Testis (tissue), 3 donors: ENCODE measurements around the gene TRMT2A. TPM values are rescaled to one million over a fixed set of nuclear protein-coding genes. Genes with fewer than 3 reads are reported as not detected.
"Not testable (repeated sequence)": the region's sequence is repeated elsewhere in the genome, so short reads cannot be mapped to it uniquely, and the experiment has no call there.

Experiments used
- DNase-seq: peaks from one replicate; pipeline ENCODE4 v3.0.0-alpha.2; 2019
- H3K27ac ChIP-seq, 2 donors: fragments of 200-600 bp; sonication (generic); one replicate each; pipeline ENCODE4 v1.5.1; 2019
- H3K27me3 ChIP-seq: fragments of 200-600 bp; sonication (generic); one replicate; pipeline ENCODE4 v1.5.1; 2019
- H3K36me3 ChIP-seq: fragments of 200-600 bp; sonication (generic); one replicate; pipeline ENCODE4 v1.5.1; 2017; ENCODE audit warnings: low read depth; ENCODE audit errors: missing control alignments
- H3K4me1 ChIP-seq: fragments of 200-600 bp; sonication (generic); one replicate; pipeline ENCODE4 v1.5.1; 2019
- H3K4me3 ChIP-seq, 2 donors: fragments of 200-600 bp; sonication (generic); one replicate each; pipeline ENCODE4 v1.5.1; 2017 to 2019
- H3K9me3 ChIP-seq: fragments of 200-600 bp; sonication (generic); one replicate; pipeline ENCODE4 v1.5.1; 2017
- POLR2A ChIP-seq: fragments of 450-650 bp; IDR thresholded peaks from one replicate; pipeline ENCODE4 v1.6.1; 2017; ENCODE audit warnings: antibody characterized with exemption, mild to moderate bottlenecking, moderate library complexity
- WGBS, 2 donors: methylation state at CpG; one replicate each; pipeline ENCODE4 v1.1.5; 2018; 5-methylcytosine and 5-hydroxymethylcytosine counted together
- intact Hi-C: fragments of 100-400 bp; cut with DNase I; formaldehyde crosslinking; loops from one replicate; pipeline ENCODE4 v1.15.1; 2023; ENCODE audit warnings: low total_unique reads
- polyA plus RNA-seq: library from polyadenylated mRNA; stranded (reverse); fragments of 350-450 nt; fragmentation: Illumina TruSeq; extraction: RNeasy Lipid Tissue Mini Kit (QIAGEN cat#74804); gene quantifications from one replicate; pipeline ENCODE4 v1.2.3, GENCODE V29; 2014; ENCODE audit warnings: low read depth, low replicate concordance; ENCODE audit not compliant: insufficient read depth
- total RNA-seq, 2 donors: library from RNA; depleted of rRNA; stranded (reverse); fragments of >200 nt; gene quantifications; one replicate each; pipeline ENCODE4 v1.2.3, GENCODE V29; 2016
- TF ChIP-seq, protein P1 (sequence below), 3 experiments: fragments of 450-650 bp in 2 of 3; fragments of 200-600 bp in 1 of 3; sonication (generic) in 1 of 3; IDR thresholded peaks; one replicate each; pipeline ENCODE4 v1.5.1; 2016 to 2019; ENCODE audit warnings: antibody characterized with exemption in 3 of 3, mild to moderate bottlenecking in 2 of 3, moderate library complexity in 1 of 3

TRMT2A gene
- total and polyA plus RNA-seq, 3 donors from 2014 or later = 82.7 to 122 (median 97.2) TPM

DNA sequence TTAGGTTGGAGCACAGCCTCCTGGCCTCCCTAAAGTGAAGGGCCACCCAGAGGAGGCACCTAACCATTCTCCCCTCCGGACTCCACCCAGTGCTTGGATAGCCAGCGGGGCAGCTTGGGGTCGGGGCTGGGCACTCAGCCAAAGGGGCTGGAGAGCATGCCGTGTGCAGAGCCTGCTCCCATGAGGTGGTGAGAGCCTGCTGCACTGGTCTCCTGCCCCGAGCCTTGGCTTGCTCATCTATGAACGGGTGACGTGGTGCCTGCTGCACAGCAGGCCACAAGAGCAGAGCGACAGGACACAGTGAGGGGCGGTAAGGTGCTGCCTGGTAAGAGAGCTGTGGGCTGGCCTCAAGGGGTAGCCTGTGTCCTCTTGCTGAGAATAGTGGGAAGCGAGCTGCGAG lies 47.8 kb upstream of the TRMT2A start:
- H3K27ac ChIP-seq = no peak overlapping the region
- DNase-seq = no peak
- H3K4me3 ChIP-seq = no peak overlapping the region
- H3K27me3 ChIP-seq = no peaks in the 10 kb centered on the region
- H3K9me3 ChIP-seq = no peaks in the 10 kb centered on the region
- H3K36me3 ChIP-seq = no peaks in the 10 kb centered on the region
- WGBS, 2 donors = 47 to 68% methylated on average over 5 to 6 of the region's 11 CpGs
- TF ChIP-seq POLR2A = no peak
- TF ChIP-seq, protein P1, sequence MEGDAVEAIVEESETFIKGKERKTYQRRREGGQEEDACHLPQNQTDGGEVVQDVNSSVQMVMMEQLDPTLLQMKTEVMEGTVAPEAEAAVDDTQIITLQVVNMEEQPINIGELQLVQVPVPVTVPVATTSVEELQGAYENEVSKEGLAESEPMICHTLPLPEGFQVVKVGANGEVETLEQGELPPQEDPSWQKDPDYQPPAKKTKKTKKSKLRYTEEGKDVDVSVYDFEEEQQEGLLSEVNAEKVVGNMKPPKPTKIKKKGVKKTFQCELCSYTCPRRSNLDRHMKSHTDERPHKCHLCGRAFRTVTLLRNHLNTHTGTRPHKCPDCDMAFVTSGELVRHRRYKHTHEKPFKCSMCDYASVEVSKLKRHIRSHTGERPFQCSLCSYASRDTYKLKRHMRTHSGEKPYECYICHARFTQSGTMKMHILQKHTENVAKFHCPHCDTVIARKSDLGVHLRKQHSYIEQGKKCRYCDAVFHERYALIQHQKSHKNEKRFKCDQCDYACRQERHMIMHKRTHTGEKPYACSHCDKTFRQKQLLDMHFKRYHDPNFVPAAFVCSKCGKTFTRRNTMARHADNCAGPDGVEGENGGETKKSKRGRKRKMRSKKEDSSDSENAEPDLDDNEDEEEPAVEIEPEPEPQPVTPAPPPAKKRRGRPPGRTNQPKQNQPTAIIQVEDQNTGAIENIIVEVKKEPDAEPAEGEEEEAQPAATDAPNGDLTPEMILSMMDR (IDR thresholded peaks at IDR 0.05) = no peak
- H3K4me1 ChIP-seq = no peaks in the 10 kb centered on the region
- intact Hi-C loops = no loop called here

DNA sequence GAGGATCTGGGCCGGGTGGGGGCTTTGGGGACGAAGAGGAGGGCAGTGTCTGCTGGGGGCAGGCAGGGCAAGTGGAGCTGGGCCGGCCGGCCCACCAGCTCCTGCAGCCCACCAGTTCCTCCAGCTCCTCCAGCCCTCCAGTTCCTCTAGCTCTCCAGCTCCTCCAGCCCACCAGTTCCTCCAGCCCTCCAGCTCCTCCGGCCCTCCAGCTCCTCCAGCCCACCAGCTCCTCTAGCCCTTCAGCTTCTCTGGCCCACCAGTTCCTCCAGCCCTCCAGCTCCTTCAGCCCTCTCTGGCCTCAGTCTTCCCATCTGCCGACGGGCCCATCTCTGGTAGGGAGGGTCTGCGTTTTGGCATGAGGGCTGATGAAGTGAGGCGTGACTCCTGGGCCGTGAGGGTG lies 43.0 kb upstream of the TRMT2A start:
- Histone ChIP-seq H3K9me3 (no peaks in the 10 kb centered on the region), H3K4me3 (no peak overlapping the region), H3K27ac (no peak overlapping the region), H3K27me3 (no peaks in the 10 kb centered on the region), H3K4me1 (no peaks in the 10 kb centered on the region), H3K36me3 (no peaks in the 10 kb centered on the region)
- intact Hi-C loops = no loop called here
- TF ChIP-seq, protein P1 (IDR thresholded peaks at IDR 0.05) = no peak
- TF ChIP-seq POLR2A = no peak
- WGBS, 2 donors = 84 to 88% methylated on average over 9 to 10 of the region's 10 CpGs
- DNase-seq = no peak

DNA sequence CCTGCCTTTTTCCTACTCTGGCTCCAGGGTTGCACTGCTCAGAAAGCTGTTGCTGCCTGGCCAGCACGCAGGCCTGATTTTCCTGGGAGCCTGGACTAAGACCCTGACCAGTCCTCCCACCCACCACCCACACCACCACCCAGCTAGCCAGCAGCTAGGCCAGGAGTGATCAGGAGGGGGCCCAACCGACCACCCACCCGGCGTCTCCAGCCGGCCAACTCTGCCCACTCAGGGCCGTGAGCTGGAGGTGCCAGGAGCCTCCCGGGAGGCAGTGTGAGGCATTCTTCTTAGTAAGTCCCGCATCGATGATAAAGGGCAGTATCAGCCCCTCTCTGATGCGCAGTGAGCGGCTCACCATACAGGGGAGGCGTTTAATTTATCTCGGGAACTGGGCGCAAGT lies 42.5 kb upstream of the TRMT2A start:
- not testable (repeated sequence) for H3K9me3 ChIP-seq, H3K36me3 ChIP-seq, H3K27me3 ChIP-seq, DNase-seq, H3K27ac ChIP-seq, H3K4me3 ChIP-seq, H3K4me1 ChIP-seq
- intact Hi-C loops = loop anchor here (5.0 kb wide), 2 partner anchors 108 to 123 kb away; partner anchors contain the start of gene RTN4R
- 65 to 73% methylated on average over 3 to 14 of the region's 14 CpGs for WGBS, 2 donors

DNA sequence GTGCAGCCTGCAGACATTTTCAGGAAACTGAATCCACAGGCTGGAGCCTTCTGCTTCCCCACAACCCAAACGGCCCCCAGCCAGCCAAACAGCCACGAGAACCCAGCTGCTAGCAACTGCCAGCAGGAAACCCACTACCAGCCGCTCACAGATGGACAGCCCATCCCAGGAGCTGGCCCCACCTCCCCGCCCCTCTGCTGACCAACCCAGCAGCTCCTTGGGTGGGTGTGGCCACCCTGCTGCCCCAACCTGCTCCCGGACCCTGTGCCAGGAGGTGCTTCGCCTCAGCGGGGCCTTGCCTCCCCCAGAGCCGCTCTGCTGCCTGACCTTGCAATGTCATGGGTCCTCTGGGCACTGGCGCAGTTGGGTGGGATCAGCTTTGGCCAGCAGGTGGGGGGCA lies 42.0 kb upstream of the TRMT2A start:
- WGBS, 2 donors = 72% methylated on average over 9 of the region's 9 CpGs; no CpG with 5 or more reads in 1 of the 2 donors
- H3K4me1 ChIP-seq = peaks cover 1% of the 10 kb centered on the region
- H3K9me3 ChIP-seq = no peaks in the 10 kb centered on the region
- no peak overlapping the region for H3K4me3 ChIP-seq
- intact Hi-C loops = loop anchor here (5.0 kb wide), 2 partner anchors 108 to 123 kb away; partner anchors contain the start of gene RTN4R
- no peaks in the 10 kb centered on the region for H3K27me3 ChIP-seq
- H3K36me3 ChIP-seq = no peaks in the 10 kb centered on the region
- H3K27ac ChIP-seq = no peak overlapping the region
- TF ChIP-seq, protein P1 (IDR thresholded peaks at IDR 0.05) = no peak
- TF ChIP-seq POLR2A = no peak
- DNase-seq = no peak

DNA sequence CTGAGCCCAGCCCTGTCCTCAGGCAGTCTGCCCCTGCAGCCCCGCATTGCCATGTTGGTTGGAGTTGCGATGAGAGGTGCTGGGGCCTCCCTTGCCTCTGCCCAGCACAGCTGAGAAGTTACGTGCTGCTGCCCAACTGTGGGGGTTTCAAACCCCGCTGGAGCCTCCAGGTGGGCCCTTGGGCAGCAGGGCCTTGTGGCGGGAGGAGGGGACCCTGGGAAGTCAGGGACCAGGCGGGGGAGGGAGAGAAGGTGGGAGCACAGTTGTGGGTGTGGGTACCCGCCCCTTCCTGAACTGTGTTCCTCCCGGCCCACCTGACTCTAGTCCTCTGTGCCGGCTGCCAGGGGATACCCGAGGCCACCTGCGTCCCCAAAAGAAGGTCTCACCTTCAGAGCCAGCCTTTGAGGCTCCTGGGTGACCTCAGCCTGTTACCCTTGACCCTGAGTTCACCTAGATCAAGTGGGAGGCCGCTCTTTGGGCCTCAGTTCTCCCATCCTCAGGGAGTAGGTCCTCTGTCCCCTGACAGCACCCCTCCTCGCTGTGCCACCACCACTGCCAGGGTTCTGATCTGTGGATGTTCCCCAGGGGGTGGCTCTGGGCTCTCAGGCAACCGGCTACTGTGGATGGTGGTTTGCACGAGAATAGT lies 41.5 kb upstream of the TRMT2A start:
- DNase-seq = no peak
- TF ChIP-seq POLR2A = no peak
- TF ChIP-seq, protein P1 (IDR thresholded peaks at IDR 0.05) = no peak
- WGBS, 2 donors = 75 to 87% methylated on average over 9 to 15 of the region's 15 CpGs
- H3K4me3 ChIP-seq = no peak overlapping the region
- H3K27ac ChIP-seq = no peak overlapping the region
- peaks cover 4% of the 10 kb centered on the region for H3K4me1 ChIP-seq
- H3K27me3 ChIP-seq = no peaks in the 10 kb centered on the region
- H3K36me3 ChIP-seq = no peaks in the 10 kb centered on the region
- intact Hi-C loops = loop anchor here (5.0 kb wide), 2 partner anchors 109 to 124 kb away; partner anchors contain the start of gene RTN4R
- H3K9me3 ChIP-seq = no peaks in the 10 kb centered on the region
